Stimulated activated naive CD8-positive, alpha-beta T cell treated with anti-CD3 and anti-CD28 coated beads, Interleukin-15, amount 100 ng/mL, for 72 hours (primary cell): ENCODE measurements around the gene ADGRE1.
A peak's percentile ranks its signal among the peaks of the same experiment; 100 is the strongest.

Experiments
- ATAC-seq: fragments of 150-1000 bp; cut with Tn5 transposase; 2 replicates; pipeline ENCODE4 v1.10.0; 2021; ENCODE audit warnings: mild to moderate bottlenecking, moderate library complexity
- DNase-seq, 2 donors: peaks; one replicate each; pipeline ENCODE4 v3.0.0; 2021 to 2022
- H3K27ac Mint-ChIP-seq, 2 donors: one replicate each; pipeline ENCODE4 v1.8.0; 2022; ENCODE audit warnings: mild to moderate bottlenecking in 2 of 2, mixed read lengths in 2 of 2, moderate library complexity in 2 of 2
- H3K27me3 Mint-ChIP-seq: one replicate; pipeline ENCODE4 v1.8.0; 2022; ENCODE audit warnings: mixed read lengths
- H3K4me1 Mint-ChIP-seq: one replicate; pipeline ENCODE4 v1.8.0; 2022; ENCODE audit warnings: mild to moderate bottlenecking, mixed read lengths
- H3K4me3 Mint-ChIP-seq, 2 donors: one replicate each; pipeline ENCODE4 v1.8.0; 2022; ENCODE audit warnings: mild to moderate bottlenecking in 2 of 2, mixed read lengths in 2 of 2, moderate library complexity in 1 of 2
- H3K9me3 Mint-ChIP-seq, 2 donors: one replicate each; pipeline ENCODE4 v1.8.0; 2022; ENCODE audit warnings: mixed read lengths in 2 of 2

ADGRE1 gene

DNA sequence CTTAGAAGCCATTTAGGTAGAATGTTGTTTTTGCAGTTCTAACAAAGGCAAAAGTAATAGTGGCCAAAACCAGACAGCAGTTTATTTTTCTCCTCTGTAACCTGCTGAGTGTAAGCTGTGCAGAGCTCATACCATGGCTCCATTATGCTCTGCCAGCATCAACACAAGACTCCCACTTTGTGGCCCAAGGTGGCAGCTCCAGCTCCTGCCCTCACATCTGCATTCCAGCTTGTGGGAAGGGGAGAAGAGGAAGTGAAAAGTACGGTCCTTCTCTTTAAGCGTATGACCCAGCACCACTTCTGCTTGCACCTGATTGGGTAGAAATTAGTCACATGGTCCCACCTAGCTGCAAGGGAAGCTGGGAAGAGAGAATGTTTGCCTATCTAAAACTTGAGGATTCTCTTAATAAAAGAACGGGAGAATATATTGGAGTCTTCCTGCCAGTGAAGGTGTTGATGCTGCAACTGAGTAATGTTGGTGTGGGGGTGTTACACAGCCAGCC is 19.2 kb downstream of the ADGRE1 start:
- no peak for DNase-seq
- H3K9me3 Mint-ChIP-seq, result peaks cover 5 to 22% of the 10 kb centered on the region in 2 donors
- H3K4me3 Mint-ChIP-seq, result no peak overlapping the region
- H3K27me3 Mint-ChIP-seq, result no peaks in the 10 kb centered on the region
- H3K27ac Mint-ChIP-seq, result no peak overlapping the region
- no peak for ATAC-seq
- no peaks in the 10 kb centered on the region for H3K4me1 Mint-ChIP-seq

DNA sequence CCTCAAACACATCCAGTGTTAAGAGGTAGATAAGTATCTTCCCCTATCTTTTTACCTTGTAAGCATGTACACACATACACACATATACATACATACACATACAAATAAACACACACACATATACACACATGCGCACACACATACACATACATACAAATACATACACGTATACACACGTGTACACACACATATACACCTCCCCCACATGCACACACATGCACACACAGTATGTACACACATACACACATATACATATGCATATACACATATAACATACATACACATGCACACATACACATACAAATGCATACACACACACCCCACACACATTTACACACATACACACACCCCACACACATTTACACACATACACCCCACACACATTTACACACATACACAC is 24.1 kb downstream of the ADGRE1 start:
- H3K27ac Mint-ChIP-seq, result no peak overlapping the region
- H3K9me3 Mint-ChIP-seq, result peaks cover 15 to 17% of the 10 kb centered on the region in 2 donors
- no peaks in the 10 kb centered on the region for H3K27me3 Mint-ChIP-seq
- no peak for DNase-seq
- no peaks in the 10 kb centered on the region for H3K4me1 Mint-ChIP-seq
- ATAC-seq, result no peak
- H3K4me3 Mint-ChIP-seq, result no peak overlapping the region

DNA sequence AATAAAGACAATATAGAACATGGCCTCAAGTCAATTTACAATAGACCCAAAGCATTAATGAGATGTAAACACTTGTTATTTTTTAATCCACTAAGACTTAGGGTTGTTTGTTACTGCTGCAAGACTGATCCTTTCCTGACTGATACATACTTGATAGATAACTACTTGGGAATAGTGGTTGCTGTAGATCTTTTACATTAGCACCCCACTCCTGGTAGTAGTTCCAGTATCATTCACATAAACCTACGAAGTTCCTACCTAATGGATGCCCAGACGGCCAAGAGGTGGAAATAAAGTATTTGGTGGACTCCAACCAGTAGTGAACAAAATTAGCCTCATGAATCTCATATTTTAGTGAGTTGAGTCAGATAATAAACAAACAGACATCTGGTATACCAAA is 26.9 kb downstream of the ADGRE1 start:
- Mint-ChIP-seq H3K4me1 (no peaks in the 10 kb centered on the region), H3K27ac (no peak overlapping the region), H3K9me3 (peaks cover 8 to 11% of the 10 kb centered on the region in 2 donors), H3K4me3 (no peak overlapping the region), H3K27me3 (no peaks in the 10 kb centered on the region)
- DNase-seq (no peak), ATAC-seq (no peak)

DNA sequence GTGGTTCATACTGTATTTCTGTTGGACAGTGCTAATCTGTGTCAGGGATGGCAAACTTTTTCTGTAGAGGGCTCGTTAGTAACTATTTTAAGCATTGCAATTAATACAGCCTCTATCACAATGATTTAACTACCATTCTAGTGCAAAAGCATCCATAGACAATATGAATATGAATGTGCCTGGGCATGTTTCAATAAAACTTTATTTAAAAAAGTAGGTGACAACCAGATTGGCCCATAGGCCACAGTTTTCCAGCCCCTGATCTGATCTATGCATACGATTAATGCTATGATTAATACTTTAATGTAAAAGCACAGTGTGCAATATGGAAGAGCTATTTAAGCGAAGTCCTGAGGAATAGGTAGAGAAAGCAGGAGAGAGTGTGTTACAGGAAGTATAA is 29.6 kb downstream of the ADGRE1 start:
- peaks cover 8 to 11% of the 10 kb centered on the region in 2 donors for H3K9me3 Mint-ChIP-seq
- H3K4me3 Mint-ChIP-seq, result no peak overlapping the region

DNA sequence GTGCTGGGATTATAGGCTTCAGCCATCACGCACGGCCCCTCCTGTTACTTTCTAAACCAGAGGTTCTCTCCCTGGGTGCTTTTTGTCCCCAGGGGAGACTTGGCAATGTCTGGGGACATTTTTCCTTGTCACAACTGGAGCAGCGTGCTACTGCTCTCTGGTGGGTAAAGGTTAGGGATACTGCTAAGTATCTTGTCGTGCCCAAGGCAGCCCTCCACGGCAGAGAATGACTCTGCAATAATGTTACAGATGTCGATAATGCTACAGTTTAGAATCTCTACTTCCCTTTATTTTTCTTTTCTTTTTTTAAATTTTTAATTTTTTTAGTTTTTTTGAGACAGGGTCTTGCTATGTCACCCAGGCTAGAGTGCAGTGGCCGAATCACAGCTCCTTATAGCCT is 38.0 kb downstream of the ADGRE1 start:
- Mint-ChIP-seq H3K4me3 (no peak overlapping the region), H3K9me3 (peaks cover 6 to 22% of the 10 kb centered on the region in 2 donors), H3K4me1 (peaks cover 19% of the 10 kb centered on the region), H3K27me3 (no peaks in the 10 kb centered on the region), H3K27ac (no peak overlapping the region)
- DNase-seq (no peak), ATAC-seq (no peak)

More for the DNA sequence above, 29.6 kb downstream of the ADGRE1 start:
- no peaks in the 10 kb centered on the region for H3K4me1 Mint-ChIP-seq
- DNase-seq (no peak), ATAC-seq (no peak)
- no peak overlapping the region for H3K27ac Mint-ChIP-seq
- H3K27me3 Mint-ChIP-seq, result no peaks in the 10 kb centered on the region

DNA sequence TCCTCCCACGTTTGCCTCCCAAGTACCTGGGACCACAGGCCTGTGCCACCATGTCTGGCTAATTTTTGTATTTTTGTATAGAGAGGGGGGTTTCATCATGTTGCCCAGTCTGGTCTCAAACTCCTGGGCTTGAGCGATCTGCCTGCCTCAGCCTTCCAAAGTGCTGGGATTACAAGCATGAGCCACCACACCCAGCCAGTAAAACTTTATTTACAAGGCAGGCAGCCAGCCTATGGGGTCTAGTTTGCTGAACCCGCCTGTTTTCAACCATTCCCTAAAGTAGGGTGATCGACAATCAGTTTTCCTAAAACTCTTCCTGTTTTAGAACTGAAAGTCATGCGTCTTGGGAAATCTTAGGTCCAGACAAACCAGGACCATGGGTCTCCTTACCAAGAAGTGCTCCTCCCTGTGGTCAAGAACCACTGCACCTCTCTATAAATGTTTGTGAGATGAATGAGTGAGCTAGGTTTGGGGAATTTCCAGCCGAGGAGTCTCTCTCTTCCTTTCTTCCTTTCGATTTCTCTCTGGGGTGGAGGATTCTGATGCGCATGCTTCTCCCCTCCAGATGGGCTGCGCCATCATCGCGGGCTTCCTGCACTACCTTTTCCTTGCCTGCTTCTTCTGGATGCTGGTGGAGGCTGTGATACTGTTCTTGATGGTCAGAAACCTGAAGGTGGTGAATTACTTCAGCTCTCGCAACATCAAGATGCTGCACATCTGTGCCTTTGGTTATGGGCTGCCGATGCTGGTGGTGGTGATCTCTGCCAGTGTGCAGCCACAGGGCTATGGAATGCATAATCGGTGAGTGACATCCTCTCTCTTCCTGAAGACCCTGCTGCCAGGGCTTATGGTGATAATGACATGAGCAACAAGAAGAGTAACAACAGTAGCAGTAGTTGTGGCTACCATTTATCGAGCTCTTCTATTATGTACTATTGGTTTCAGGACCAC is 38.7 kb downstream of the ADGRE1 start:
- H3K4me1 Mint-ChIP-seq, result peaks cover 19% of the 10 kb centered on the region
- H3K4me3 Mint-ChIP-seq, result peak overlapping the region; percentile 52 to 59
- peaks cover 10 to 27% of the 10 kb centered on the region in 2 donors for H3K9me3 Mint-ChIP-seq
- peak overlapping the region; percentile 51 to 62 for H3K27ac Mint-ChIP-seq
- ATAC-seq (peak; percentile 55), DNase-seq (peak; percentile 9 to 11)
- H3K27me3 Mint-ChIP-seq, result no peaks in the 10 kb centered on the region

DNA sequence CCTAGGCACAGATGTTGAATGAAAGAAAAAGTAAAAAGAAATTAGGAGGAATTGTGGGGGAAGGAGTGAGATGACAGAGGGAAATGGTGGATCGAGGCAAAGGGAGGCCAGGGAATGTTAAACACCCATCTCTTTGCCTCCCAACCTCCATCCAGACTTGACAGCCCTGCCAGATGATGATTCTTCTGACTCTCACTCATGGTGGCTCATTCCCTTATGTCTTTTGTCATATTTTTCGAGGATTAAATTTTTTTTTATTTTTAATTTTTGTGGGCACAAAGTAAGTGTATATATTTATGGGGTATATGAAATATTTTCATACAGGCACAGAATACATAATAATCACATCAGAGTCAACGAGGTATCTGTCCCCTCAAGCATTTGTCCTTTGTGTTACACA is 42.8 kb downstream of the ADGRE1 start:
- H3K4me1 Mint-ChIP-seq, result peaks cover 19% of the 10 kb centered on the region
- no peak overlapping the region for H3K27ac Mint-ChIP-seq
- ATAC-seq (no peak), DNase-seq (no peak)
- no peak overlapping the region for H3K4me3 Mint-ChIP-seq
- H3K9me3 Mint-ChIP-seq, result peaks cover 11 to 23% of the 10 kb centered on the region in 2 donors
- no peaks in the 10 kb centered on the region for H3K27me3 Mint-ChIP-seq

DNA sequence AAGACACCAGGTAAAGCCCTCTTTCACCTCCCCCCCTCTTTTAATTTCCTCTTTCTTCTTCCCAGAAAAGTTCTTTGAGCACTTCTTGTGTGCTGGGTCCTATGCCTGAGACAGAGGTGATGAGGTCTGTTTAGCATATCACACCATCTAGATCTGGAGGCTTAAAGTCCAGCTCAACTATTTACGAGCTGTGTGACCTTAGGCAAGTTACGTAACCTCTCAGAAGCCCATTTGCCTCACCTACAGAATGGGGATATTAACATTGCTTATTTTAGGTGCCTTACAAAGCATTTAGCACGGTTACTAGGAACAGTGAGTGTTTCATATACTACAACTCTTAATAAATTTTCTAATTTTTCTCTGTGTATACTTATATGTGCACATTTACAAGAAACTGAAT is 47.7 kb downstream of the ADGRE1 start:
- Mint-ChIP-seq H3K27me3 (no peaks in the 10 kb centered on the region), H3K9me3 (peaks cover 5 to 9% of the 10 kb centered on the region in 2 donors), H3K4me3 (no peak overlapping the region), H3K4me1 (no peaks in the 10 kb centered on the region), H3K27ac (no peak overlapping the region)
- ATAC-seq (no peak), DNase-seq (no peak)

DNA sequence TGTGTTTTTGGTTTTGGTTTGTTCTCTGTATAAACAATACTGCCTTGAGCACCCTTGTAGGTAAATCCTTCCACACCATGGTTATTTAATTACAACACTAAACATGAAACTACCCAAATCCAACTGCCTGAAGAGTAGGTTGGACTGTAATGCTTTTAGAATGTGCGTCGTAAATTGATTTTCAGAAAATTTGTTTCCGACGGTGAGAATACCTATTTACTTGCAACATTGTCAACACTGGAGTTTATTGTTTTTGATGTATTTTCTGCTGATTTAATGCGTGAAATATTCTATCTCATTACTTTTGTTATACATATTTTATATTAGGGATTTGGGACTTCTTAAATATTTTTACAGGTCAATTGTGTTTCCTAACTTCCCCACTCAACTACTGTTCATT is 48.2 kb downstream of the ADGRE1 start:
- Mint-ChIP-seq H3K4me1 (no peaks in the 10 kb centered on the region), H3K9me3 (peaks cover 5 to 7% of the 10 kb centered on the region in 2 donors), H3K4me3 (no peak overlapping the region), H3K27ac (no peak overlapping the region), H3K27me3 (no peaks in the 10 kb centered on the region)
- DNase-seq (no peak), ATAC-seq (no peak)

DNA sequence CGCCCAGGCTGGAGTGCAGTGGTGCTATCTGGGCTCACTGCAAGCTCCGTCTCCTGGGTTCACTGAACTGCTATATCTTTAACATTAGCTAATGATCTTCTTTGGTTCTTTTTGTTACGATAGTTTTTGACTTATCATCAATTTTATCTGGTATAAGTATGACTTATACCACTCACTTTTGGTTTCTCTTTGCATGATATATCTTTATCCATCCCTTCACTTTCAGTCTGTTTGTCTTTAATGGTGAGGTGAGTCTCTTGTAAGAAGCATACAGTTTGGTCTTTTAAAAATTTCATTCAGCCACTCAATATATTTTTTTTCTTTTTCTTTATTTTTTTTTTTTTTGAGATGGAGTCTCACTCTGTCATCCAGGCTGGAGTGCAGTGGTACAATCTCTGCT is 58.4 kb downstream of the ADGRE1 start:
- Mint-ChIP-seq H3K27ac (no peak overlapping the region), H3K4me3 (no peak overlapping the region), H3K27me3 (no peaks in the 10 kb centered on the region), H3K4me1 (peaks cover 20% of the 10 kb centered on the region), H3K9me3 (no peaks in the 10 kb centered on the region)
- ATAC-seq, result peak; percentile 66
- DNase-seq, result no peak

DNA sequence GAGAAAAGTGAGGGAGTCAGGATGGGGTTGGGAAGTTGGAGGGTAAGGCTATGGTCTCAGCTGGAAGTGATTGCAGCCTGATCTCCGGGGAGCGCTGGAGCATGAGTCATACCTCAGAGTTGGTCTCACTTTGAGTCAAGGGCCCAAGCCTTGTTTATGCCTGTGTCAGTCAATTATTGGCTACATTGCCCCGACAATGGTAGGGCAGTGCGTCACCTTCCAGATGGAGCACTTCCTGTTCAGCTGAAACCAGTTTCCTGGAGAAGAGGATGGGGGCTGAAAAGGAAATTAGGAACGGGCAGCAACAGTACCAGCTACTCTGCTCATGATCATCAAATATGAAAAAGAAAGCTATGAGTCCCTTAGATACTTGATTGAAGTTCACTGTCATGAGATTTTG is 60.4 kb downstream of the ADGRE1 start:
- peak; percentile 43 to 69 for DNase-seq
- H3K27me3 Mint-ChIP-seq, result no peaks in the 10 kb centered on the region
- no peak overlapping the region for H3K27ac Mint-ChIP-seq
- peak overlapping the region; percentile 19 to 54 for H3K4me3 Mint-ChIP-seq
- H3K9me3 Mint-ChIP-seq, result no peaks in the 10 kb centered on the region
- ATAC-seq, result peak; percentile 100
- H3K4me1 Mint-ChIP-seq, result peaks cover 20% of the 10 kb centered on the region

DNA sequence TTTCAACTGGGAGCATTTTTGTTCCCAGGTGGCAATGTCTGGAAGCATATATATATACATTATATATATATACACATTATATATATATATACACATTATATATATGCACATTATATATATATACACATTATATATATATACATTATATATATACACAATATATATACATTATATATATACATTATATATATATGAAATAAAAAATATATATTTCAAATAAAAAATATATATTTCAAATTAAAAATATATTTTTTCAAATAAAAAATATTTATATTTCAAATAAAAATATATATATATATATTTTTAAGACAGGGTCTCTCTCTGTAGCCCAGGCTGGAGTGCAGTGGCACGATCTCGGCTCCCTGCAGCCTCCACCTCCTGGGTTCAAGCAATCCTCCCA is 61.5 kb downstream of the ADGRE1 start:
- ATAC-seq (no peak), DNase-seq (no peak)
- no peaks in the 10 kb centered on the region for H3K9me3 Mint-ChIP-seq
- H3K27ac Mint-ChIP-seq, result no peak overlapping the region
- no peaks in the 10 kb centered on the region for H3K27me3 Mint-ChIP-seq
- H3K4me1 Mint-ChIP-seq, result peaks cover 20% of the 10 kb centered on the region
- H3K4me3 Mint-ChIP-seq, result no peak overlapping the region

DNA sequence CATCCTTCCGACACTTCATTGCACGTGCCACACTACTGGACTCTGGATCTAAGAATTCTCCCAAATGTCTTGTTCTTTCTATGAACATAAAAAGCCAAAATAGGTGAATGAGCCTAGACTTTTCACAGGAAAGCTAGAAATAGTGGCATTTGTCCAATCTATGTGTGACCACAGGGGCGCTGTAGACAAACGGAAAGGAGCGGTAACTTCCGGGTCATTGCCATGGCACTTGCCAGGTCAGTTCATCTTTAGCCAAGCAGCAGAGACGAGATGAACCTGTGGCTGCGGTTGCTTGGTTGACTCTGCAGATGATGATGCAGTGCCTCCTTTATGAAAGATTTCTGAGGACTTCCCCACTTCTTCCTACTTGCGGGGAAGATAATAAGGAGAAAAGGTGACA is 65.6 kb downstream of the ADGRE1 start:
- Mint-ChIP-seq H3K27me3 (no peaks in the 10 kb centered on the region), H3K4me3 (no peak overlapping the region), H3K9me3 (peaks cover 0 to 6% of the 10 kb centered on the region in 2 donors), H3K27ac (no peak overlapping the region), H3K4me1 (peaks cover 7% of the 10 kb centered on the region)
- ATAC-seq (no peak), DNase-seq (no peak)

DNA sequence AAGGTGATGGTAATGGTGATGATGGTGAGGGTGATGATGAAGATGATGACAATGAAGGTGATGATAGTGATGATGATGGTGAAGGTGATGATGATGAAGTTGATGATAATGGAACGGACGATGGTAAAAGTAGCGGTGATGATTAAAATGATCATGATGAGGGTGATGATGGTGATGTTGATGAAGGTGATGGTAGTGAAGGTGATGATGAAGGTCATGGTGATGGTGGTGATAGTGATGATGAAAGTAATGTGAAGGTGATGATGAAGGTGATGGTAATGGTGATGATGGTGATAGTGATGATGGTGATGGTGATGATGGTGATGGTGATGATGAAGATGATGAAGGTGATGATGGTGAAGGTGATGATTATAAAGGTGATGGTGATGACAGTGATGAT is 67.7 kb downstream of the ADGRE1 start:
- Mint-ChIP-seq H3K4me1 (no peaks in the 10 kb centered on the region), H3K27me3 (no peaks in the 10 kb centered on the region), H3K9me3 (peaks cover 0 to 6% of the 10 kb centered on the region in 2 donors), H3K27ac (no peak overlapping the region), H3K4me3 (no peak overlapping the region)
- ATAC-seq (no peak), DNase-seq (no peak)

DNA sequence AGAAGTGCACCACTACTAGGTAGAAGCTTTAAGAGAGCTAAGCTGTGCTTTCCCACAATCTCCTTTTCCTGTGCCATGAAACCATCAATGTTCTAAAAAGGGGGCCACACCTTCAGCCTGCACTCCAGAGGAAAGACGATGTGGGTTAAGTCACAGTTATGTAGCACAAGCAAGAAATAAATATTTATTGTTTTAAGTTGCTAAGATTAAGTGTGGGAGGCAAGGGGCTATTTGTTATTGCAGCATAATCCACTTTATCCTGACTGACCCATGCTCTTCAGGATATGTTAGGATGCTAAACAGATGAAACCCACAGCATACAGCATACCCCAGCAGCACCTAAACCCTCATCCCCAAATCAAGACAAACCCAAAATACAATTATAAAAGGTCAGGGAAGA is 69.2 kb downstream of the ADGRE1 start:
- Mint-ChIP-seq H3K4me1 (no peaks in the 10 kb centered on the region), H3K27ac (no peak overlapping the region), H3K27me3 (no peaks in the 10 kb centered on the region), H3K4me3 (no peak overlapping the region), H3K9me3 (peaks cover 0 to 6% of the 10 kb centered on the region in 2 donors)
- ATAC-seq, result no peak
- no peak for DNase-seq

DNA sequence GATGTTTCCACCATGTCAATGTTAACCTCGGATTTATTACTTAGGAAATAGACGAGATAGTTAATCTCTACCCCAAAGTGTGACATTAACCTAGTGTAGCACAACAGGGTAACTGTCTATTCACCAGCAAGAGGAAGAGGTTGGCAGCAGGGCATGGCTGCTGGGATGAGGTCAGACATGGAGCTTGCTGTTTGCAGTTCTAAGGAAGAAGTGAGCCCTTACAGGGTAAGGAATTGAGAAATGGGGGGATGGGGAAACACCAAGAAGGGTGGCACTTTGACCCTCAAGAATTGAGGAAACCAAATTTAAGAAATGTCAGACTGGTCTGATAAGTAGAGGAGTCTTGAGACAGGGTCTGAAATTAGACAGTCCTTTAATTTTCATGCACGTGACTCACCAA is 71.4 kb downstream of the ADGRE1 start:
- no peak overlapping the region for H3K27ac Mint-ChIP-seq
- peaks cover 0 to 6% of the 10 kb centered on the region in 2 donors for H3K9me3 Mint-ChIP-seq
- ATAC-seq, result no peak
- no peak overlapping the region for H3K4me3 Mint-ChIP-seq
- no peaks in the 10 kb centered on the region for H3K27me3 Mint-ChIP-seq
- DNase-seq, result no peak
- H3K4me1 Mint-ChIP-seq, result peaks cover 5% of the 10 kb centered on the region
